ENCODE data around the gene NECTIN4. TPM values are rescaled to one million over a fixed set of nuclear protein-coding genes. Genes with fewer than 3 reads are reported as not detected.
A peak's percentile ranks its signal among the peaks of the same experiment; 100 is the strongest.

The NECTIN4 gene
- polyA plus RNA-seq, 1 of the 3 experiments (the other 2 are of a cell fraction): 0.59 TPM

- Histone ChIP-seq H3K4me2 (peak overlapping the region; percentile 74), H3K9me2 (no peaks in the 10 kb centered on the region), H3K9me3 (no peaks in the 10 kb centered on the region), H3K79me2 (ENCODE audit: insufficient read depth) (peaks cover 17% of the 10 kb centered on the region), H3F3A (replicated peaks; ENCODE audit: insufficient read depth) (no peaks in the 10 kb centered on the region), H3K27ac (ENCODE audit: low read depth in 2 of 2, low read length in 1 of 2) (no peak overlapping the region; a peak in 1 of 4 replicates), H3K9ac (no peak overlapping the region), H3K4me1 (ENCODE audit: control insufficient read depth in 1 of 2, insufficient read depth in 2 of 2, low read depth in 1 of 2, low read length in 1 of 2) (peaks cover 0 to 4% of the 10 kb centered on the region in 2 experiments; a peak in 1 of 4 replicates), H3K36me3 (replicated peaks in 1 of 2; ENCODE audit: control insufficient read depth in 1 of 2, insufficient read depth in 2 of 2, low read length in 1 of 2) (peaks cover 19 to 36% of the 10 kb centered on the region in 2 experiments), H4K20me1 (ENCODE audit: insufficient read depth) (no peaks in the 10 kb centered on the region), H3K27me3 (ENCODE audit: insufficient read depth) (no peaks in the 10 kb centered on the region), H3K4me3 (ENCODE audit: low read depth in 2 of 2, low read length in 1 of 2) (peak overlapping the region; percentile 55 to 60), H2AFZ (ENCODE audit: low read depth) (no peak overlapping the region)
- 41% methylated on average over 3 of the region's 3 CpGs for WGBS (ENCODE audit: low lambda C conversion rate)
- DNase-seq: no peak
- ChIA-PET POLR2A (no interaction called here), CTCF (interaction anchor here (1.0 to 6.9 kb wide), 4 partner anchors 8 to 100 kb away, joined by 6 to 43 read pairs (median 10); partner anchors contain the start of gene KLHDC9)
- TF ChIP-seq RAD21 (IDR thresholded peaks at IDR 0.05; ENCODE audit: low read length) (no peak), RXRA (IDR thresholded peaks at IDR 0.05; ENCODE audit: borderline replicate concordance, low read depth) (no peak), USF1 (IDR thresholded peaks at IDR 0.05; ENCODE audit: borderline replicate concordance, low read depth) (no peak), NFIC (IDR thresholded peaks at IDR 0.05; ENCODE audit: borderline replicate concordance) (no peak), MEF2A (IDR thresholded peaks at IDR 0.05; ENCODE audit: borderline replicate concordance, low read depth) (no peak), POLR2AphosphoS5 (IDR thresholded peaks at IDR 0.05; ENCODE audit: low read depth, low read length) (no peak), USF2 (IDR thresholded peaks at IDR 0.05; ENCODE audit: borderline replicate concordance, low read depth, low read length) (no peak), GABPA (IDR thresholded peaks at IDR 0.05; ENCODE audit: low read depth) (no peak), PBX3 (IDR thresholded peaks at IDR 0.05) (no peak), JUND (IDR thresholded peaks at IDR 0.05) (no peak), TEAD4 (IDR thresholded peaks at IDR 0.05; ENCODE audit: borderline replicate concordance, insufficient read depth) (no peak), TAF1 (IDR thresholded peaks at IDR 0.05; ENCODE audit: borderline replicate concordance, low read depth, low read length) (no peak), EZH2phosphoT487 (IDR thresholded peaks at IDR 0.05; ENCODE audit: borderline replicate concordance, low read depth) (no peak)
- TF ChIP-seq, protein P1, sequence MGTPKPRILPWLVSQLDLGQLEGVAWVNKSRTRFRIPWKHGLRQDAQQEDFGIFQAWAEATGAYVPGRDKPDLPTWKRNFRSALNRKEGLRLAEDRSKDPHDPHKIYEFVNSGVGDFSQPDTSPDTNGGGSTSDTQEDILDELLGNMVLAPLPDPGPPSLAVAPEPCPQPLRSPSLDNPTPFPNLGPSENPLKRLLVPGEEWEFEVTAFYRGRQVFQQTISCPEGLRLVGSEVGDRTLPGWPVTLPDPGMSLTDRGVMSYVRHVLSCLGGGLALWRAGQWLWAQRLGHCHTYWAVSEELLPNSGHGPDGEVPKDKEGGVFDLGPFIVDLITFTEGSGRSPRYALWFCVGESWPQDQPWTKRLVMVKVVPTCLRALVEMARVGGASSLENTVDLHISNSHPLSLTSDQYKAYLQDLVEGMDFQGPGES (IDR thresholded peaks at IDR 0.05; ENCODE audit: low read depth, low read length): no peak
These were observed 50.2 kb downstream of the NECTIN4 start for GRCh38 chr1:161039154-161039545.

All from SK-N-SH (cell line).